Measurements from ENCODE around the gene KSR2.

KSR2 gene

DNA sequence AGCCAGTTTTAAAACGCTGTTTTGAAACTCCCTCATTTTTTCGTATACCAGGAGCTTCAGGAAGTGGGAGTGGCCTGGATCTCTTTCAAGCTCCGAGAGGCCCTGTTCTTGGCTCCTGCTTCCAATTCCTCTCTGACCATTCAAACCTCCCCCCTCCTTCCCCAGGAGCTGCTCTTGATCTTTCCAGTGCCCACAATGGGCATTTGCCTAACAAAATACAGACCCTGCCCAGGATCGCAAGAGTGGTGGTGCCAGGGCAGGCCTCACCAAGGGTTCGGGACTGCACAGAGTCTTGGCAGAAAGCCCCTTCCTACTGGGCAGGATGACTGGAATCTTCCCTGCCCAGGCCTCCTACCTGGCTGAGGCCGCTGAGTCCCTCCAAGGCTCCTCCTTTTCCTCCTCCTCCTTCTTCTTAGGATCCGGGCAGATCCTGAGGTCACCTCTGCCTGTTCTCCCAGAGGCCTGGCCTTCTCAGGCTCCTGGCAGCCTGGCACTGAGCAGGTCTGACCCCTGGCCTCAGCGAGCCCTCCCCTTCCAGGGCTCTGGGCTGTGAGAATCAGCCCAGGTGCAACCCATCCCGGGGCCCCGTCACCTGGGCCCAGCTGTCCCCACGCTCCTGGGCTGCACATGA lies 560.5 kb downstream of the KSR2 start:
- no peak for DNase-seq (ENCODE audit: low read depth, low spot score)
- peaks cover 5% of the 10 kb centered on the region for H3K4me1 ChIP-seq (ENCODE audit: control insufficient read depth, insufficient read depth, low read length)
- no CpG with 5 or more reads among the region's 11 CpGs for WGBS (ENCODE audit: insufficient coverage, insufficient read length)
- H3K27me3 ChIP-seq (ENCODE audit: control insufficient read depth, insufficient read depth, low read length), result no peaks in the 10 kb centered on the region
- no peaks in the 10 kb centered on the region for H3K9me3 ChIP-seq (ENCODE audit: control insufficient read depth, insufficient read depth, low read length)
- H3K36me3 ChIP-seq (ENCODE audit: control insufficient read depth, insufficient read depth, low read length), result no peaks in the 10 kb centered on the region
- no peak overlapping the region for H3K4me3 ChIP-seq (ENCODE audit: low read length)
- H3K27ac ChIP-seq (ENCODE audit: low read length), result no peak overlapping the region

DNA sequence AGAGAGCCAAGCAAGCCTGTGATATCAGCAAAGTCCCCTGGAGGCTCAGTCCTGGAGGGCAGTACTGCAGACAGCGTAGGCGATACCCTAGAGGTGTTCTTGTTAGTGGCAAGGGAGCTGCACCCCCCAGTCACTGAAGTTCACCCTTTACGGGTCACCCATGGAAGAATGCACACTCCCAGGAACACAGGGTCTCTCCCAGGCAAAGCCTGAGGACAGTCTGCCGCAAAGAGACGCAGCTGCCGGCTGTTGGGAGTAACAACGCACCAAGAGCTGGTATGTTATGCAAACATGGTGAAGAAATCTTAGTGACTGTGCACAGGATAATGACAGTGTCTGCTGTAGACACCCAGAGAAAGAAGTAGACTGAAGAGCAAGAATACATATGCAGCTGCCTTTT lies 563.9 kb downstream of the KSR2 start:
- peaks cover 5% of the 10 kb centered on the region for H3K4me1 ChIP-seq (ENCODE audit: control insufficient read depth, insufficient read depth, low read length)
- no peaks in the 10 kb centered on the region for H3K27me3 ChIP-seq (ENCODE audit: control insufficient read depth, insufficient read depth, low read length)
- no peaks in the 10 kb centered on the region for H3K36me3 ChIP-seq (ENCODE audit: control insufficient read depth, insufficient read depth, low read length)
- DNase-seq (ENCODE audit: low read depth, low spot score), result no peak
- H3K27ac ChIP-seq (ENCODE audit: low read length), result no peak overlapping the region
- no peaks in the 10 kb centered on the region for H3K9me3 ChIP-seq (ENCODE audit: control insufficient read depth, insufficient read depth, low read length)
- H3K4me3 ChIP-seq (ENCODE audit: low read length), result no peak overlapping the region
- WGBS (ENCODE audit: insufficient coverage, insufficient read length), result no CpG with 5 or more reads among the region's 7 CpGs

DNA sequence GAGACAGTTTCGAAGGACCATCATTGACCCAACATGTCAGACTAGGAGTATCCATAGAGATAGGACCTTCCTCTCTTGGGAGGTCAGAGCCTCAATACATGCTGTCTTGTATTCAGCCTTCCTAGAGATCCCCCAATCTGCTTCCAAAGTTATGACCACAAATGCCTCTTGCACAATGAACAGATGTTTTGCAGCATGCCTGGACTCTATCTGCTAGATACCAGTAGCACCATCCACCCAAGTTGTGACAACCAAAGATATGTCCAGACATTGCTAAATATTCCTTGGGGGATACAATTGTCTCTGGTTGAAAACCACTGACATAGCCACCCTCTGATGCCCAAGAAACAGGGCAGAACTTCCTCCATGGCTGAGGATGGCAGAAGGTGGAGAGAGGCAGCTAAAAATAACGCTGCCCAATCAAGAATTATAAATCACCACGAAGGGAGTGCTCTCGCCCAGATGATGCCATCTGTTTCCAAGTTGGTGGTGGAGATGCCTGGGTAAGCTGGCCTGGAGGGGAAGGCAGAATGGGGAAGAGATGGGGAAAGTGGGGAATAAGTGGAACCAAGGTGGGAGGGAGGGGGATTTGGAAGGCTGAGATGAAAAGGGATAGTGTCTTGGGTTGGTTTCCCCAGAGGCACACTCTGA lies 564.5 kb downstream of the KSR2 start:
- Histone ChIP-seq H3K9me3 (ENCODE audit: control insufficient read depth, insufficient read depth, low read length) (no peaks in the 10 kb centered on the region), H3K36me3 (ENCODE audit: control insufficient read depth, insufficient read depth, low read length) (no peaks in the 10 kb centered on the region), H3K4me1 (ENCODE audit: control insufficient read depth, insufficient read depth, low read length) (peaks cover 5% of the 10 kb centered on the region), H3K4me3 (ENCODE audit: low read length) (no peak overlapping the region), H3K27me3 (ENCODE audit: control insufficient read depth, insufficient read depth, low read length) (no peaks in the 10 kb centered on the region), H3K27ac (ENCODE audit: low read length) (no peak overlapping the region)
- no CpG with 5 or more reads among the region's 4 CpGs for WGBS (ENCODE audit: insufficient coverage, insufficient read length)
- DNase-seq (ENCODE audit: low read depth, low spot score), result no peak

DNA sequence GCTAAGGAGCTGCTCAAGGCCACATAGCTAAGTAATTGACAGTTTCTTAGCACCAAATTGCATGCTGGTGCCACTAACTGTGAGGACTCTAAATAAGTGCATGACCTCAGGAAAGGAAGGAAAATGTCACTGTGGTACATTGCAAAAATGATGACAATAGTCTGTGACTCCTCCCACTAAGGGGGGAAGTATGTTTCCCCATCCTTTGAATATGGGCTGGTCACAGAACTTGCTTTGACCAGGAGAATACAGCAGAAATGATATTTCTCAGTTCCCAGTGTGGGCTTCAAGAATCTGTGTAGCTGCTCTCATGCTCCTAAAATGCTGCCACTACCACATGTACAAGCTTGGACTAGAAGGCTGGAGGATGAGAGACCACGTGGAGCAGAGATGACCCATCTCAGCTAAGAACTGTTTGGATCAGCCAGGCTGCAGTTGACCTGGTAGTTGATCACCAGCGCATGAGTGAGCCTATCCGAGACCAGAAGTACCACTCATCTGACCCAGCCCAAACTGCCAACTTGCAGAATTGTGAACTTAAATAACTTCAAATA lies 565.1 kb downstream of the KSR2 start:
- no CpG with 5 or more reads among the region's 3 CpGs for WGBS (ENCODE audit: insufficient coverage, insufficient read length)
- Histone ChIP-seq H3K27me3 (ENCODE audit: control insufficient read depth, insufficient read depth, low read length) (no peaks in the 10 kb centered on the region), H3K9me3 (ENCODE audit: control insufficient read depth, insufficient read depth, low read length) (no peaks in the 10 kb centered on the region), H3K36me3 (ENCODE audit: control insufficient read depth, insufficient read depth, low read length) (no peaks in the 10 kb centered on the region), H3K4me1 (ENCODE audit: control insufficient read depth, insufficient read depth, low read length) (peaks cover 5% of the 10 kb centered on the region), H3K27ac (ENCODE audit: low read length) (no peak overlapping the region), H3K4me3 (ENCODE audit: low read length) (no peak overlapping the region)
- DNase-seq (ENCODE audit: low read depth, low spot score), result no peak

Measured in iPS DF 6.9 (cell line).